Myocyte (in vitro differentiated cells): ENCODE data around the gene KATNAL1. TPM values are rescaled to one million over a fixed set of nuclear protein-coding genes. Genes with fewer than 3 reads are reported as not detected.

Source experiments
- DNase-seq: peaks from one replicate; pipeline ENCODE4 v3.0.0-alpha.2; 2012; ENCODE audit warnings: low read depth
- polyA plus RNA-seq: library from polyadenylated mRNA; unstranded; fragments of >200 nt; gene quantifications from one replicate; pipeline ENCODE4 v1.2.1, GENCODE V29; 2012; ENCODE audit warnings: missing spikeins
- total RNA-seq: library from RNA; depleted of rRNA; stranded (reverse); fragments of >200 nt; gene quantifications from 2 replicates; pipeline ENCODE4 v1.2.3, GENCODE V29; 2014

The KATNAL1 gene
- 17.8 and 18.1 TPM in 2 replicates for total RNA-seq
- 10.8 TPM for polyA plus RNA-seq

GRCh38 chr13:30307194-30307970 is at the start of gene KATNAL1:
Gene KATNAL1 (minus strand): TSS chr13:30307551. CDS start chr13:30283777, 23,774 bp downstream.
- peak; percentile 78 for DNase-seq

- no peak for DNase-seq
These were observed 48.5 kb upstream of the KATNAL1 start for GRCh38 chr13:30355839-30356238.

DNA sequence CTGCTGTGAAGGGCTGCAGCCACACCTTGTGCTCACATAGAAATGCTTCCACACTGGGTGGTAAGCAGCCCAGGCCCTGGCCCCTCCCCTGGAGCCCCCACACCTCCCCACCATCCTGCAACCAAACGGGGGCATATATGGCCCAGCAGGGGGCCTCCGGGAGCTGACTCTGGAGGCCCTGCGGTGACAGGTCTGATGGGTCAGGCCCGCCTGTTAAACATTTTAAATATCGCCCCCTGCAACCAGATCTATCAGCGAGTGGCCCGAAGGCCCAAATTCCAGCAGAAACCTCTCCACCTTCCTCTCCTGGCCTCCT is 48.0 kb upstream of the KATNAL1 start:
- no peak for DNase-seq

- DNase-seq = no peak
These were observed 47.4 kb upstream of the KATNAL1 start for GRCh38 chr13:30354493-30355383.

GRCh38 chr13:30353471-30354215 is 46.3 kb upstream of the KATNAL1 start:
- no peak for DNase-seq

DNA sequence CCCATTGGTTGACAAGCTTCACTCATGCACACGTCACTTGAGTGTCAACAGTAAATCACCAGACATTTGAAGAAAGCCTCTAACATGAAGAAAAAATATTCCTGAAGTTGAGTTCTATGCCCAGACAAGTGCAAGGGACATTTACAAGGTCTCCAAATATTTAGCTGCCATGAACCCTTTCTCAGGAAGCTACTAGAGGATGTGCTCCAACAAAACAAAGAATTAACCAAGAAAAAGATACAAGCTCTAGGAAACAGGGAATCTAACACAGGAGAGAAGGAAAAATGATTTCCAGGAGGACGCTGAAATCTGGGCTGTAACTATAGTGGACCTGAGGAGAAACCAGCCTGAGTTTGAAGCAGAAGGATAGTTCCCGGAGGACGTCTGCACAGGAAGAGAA is 45.7 kb upstream of the KATNAL1 start:
- no peak for DNase-seq

- DNase-seq = no peak
These were observed 44.8 kb upstream of the KATNAL1 start for GRCh38 chr13:30352121-30352520.

- DNase-seq = no peak
These were observed 39.4 kb upstream of the KATNAL1 start for GRCh38 chr13:30346789-30347167.

GRCh38 chr13:30346153-30346788 is 38.9 kb upstream of the KATNAL1 start:
- DNase-seq = no peak

GRCh38 chr13:30345426-30346100 is 38.2 kb upstream of the KATNAL1 start:
- DNase-seq = no peak

GRCh38 chr13:30341815-30342570 is 34.6 kb upstream of the KATNAL1 start:
- DNase-seq = peak; percentile 63

GRCh38 chr13:30340331-30341250 is 33.2 kb upstream of the KATNAL1 start:
- DNase-seq = peak; percentile 53

- peak; percentile 59 for DNase-seq
These were observed 32.5 kb upstream of the KATNAL1 start for GRCh38 chr13:30339738-30340330.

GRCh38 chr13:30338952-30339351 is 31.6 kb upstream of the KATNAL1 start:
- DNase-seq = no peak

GRCh38 chr13:30338331-30338851 is 31.0 kb upstream of the KATNAL1 start:
- DNase-seq = no peak

DNA sequence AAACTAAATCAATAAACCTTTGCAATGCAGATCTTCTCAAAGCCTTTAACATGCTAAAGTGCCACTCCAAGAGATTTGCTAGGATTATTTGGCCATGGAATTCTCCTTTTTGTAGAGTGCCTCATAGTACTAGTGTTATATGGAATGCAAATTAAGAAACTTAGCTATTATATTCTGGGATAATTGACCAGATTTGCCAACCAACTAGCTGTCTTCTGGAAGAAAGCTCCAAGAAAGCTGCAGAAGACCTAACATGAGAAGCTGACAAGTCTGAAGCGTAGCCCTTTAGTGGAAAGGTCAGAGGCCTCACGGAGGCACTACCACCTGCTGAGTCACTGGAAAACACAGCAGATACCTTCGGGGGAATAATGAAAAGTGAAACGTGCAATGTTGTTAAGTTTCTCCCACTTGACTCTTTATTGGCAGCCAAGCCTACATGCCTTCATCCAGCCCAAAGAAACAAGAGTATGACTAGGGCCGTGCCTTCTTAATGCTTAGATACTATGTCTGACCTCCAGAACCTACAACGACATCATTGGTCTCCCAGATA is 29.8 kb upstream of the KATNAL1 start:
- DNase-seq = no peak

GRCh38 chr13:30334663-30335386 is 27.5 kb upstream of the KATNAL1 start:
- peak; percentile 29 for DNase-seq
